NCI-H146 treated with DMSO at 0.1 percent for 48 hours (cell line): Measurements from ENCODE around the gene STARD6.
"Not testable (repeated sequence)": the region's sequence is repeated elsewhere in the genome, so short reads cannot be mapped to it uniquely, and the experiment has no call there.

ENCODE experiments used
- DNase-seq: peaks from one replicate; lab custom pipeline; 2025; ENCODE audit not compliant: unreplicated experiment; lab: John Stamatoyannopoulos, UW

The STARD6 gene

GRCh38 chr18:54357660-54358494 lies at the start of gene STARD6, which contains the start of gene C18orf54:
STARD6 (minus strand) TSS chr18:54357858; CDS start chr18:54354573, 3,285 bp downstream.
C18orf54 (plus strand) TSS chr18:54357906; CDS start chr18:54360573, 2,667 bp downstream.
- DNase-seq, result peak; percentile 94

DNA sequence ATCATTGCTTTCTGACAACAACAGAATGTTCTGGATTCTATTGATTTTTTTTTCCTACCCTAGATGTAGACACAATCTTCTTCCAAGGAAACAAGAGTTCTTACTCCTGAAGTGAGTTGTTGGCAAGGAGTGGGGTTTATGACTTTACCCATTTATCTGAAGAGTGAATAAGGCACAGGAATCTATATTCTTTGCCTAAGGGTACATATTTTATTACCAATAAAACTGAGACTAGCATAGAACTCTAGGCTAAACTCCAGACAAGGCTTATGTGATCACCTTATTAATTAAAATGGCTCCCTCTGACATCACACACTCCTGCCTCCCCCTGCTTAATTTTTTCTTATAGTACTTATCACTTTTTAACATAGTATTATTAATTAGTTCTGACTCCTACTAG lies 47.6 kb upstream of the STARD6 start:
- no peak for DNase-seq

DNA sequence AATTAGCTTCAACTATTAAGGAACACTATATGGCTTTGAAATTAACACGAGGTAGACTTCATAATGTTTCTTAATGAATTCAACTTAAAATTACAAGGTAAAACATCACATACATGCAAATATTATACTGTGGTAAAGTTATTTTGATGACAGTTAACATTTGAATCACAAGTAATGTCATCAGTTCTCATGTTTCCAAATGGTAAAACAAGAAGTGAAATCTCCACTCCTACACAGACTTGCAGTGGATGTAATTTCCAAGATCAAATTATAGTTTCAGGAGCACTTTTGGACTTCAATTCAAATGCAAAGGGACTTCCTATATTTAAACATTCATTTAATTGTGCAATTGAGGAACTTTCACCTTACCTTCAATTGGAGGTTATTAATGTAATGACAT lies 39.1 kb upstream of the STARD6 start:
- no peak for DNase-seq

DNA sequence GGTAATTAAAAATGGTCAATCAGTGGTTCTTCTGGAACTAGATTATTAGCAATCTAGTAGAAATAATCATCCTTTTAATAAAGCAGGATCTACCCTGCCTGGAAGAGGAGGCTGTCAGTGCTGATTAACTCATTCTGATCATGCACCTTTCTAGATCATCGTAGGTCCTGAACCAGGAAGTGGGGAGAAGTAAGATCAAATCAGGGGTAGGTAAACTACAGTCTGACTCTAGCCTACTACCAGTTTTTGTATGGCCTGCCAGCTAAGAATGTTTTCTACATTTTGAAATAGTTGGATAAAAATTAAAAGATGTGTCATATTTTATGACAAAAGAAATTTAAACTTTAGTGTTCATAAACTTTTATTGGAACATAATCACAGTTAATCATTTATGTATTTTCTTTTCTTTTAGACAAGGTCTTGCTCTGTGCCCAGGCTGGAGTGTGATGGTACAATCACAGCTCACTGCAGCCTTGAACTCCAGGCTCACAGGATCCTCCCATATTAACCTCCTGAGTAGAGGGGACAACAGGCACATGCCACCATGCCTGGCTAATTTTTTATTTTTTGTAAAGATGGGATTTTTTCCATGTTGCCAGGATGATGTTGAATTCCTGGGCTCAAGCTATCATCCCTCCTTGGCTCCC lies 36.1 kb upstream of the STARD6 start:
- DNase-seq, result no peak

DNA sequence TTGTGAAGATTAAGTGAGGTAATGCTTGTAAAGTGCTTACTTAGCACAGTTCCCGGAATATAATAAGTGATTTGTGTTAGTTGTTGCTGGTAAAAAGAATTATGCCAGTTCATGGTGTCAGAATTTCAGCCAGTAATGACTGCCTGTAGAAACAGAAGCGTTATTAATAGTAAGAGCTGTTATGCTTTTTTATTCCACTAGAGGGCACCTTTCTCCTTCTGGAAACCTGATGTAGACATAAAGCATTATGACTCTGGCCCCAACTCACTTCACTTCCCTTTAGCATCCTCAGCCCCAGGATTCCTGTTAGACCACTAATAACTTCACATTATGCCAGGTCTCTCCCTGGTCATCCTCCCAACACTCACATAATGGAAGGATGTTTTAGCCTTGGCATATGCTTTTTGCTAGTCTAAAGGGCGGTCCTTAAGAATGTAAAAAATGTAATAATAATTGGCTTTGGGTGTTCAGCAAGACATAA lies 34.9 kb upstream of the STARD6 start:
- DNase-seq, result peak; percentile 81

- DNase-seq, result no peak
These were observed 33.2 kb upstream of the STARD6 start for GRCh38 chr18:54390838-54391237.

- DNase-seq, result no peak
These were observed 31.5 kb upstream of the STARD6 start for GRCh38 chr18:54389143-54389505.

DNA sequence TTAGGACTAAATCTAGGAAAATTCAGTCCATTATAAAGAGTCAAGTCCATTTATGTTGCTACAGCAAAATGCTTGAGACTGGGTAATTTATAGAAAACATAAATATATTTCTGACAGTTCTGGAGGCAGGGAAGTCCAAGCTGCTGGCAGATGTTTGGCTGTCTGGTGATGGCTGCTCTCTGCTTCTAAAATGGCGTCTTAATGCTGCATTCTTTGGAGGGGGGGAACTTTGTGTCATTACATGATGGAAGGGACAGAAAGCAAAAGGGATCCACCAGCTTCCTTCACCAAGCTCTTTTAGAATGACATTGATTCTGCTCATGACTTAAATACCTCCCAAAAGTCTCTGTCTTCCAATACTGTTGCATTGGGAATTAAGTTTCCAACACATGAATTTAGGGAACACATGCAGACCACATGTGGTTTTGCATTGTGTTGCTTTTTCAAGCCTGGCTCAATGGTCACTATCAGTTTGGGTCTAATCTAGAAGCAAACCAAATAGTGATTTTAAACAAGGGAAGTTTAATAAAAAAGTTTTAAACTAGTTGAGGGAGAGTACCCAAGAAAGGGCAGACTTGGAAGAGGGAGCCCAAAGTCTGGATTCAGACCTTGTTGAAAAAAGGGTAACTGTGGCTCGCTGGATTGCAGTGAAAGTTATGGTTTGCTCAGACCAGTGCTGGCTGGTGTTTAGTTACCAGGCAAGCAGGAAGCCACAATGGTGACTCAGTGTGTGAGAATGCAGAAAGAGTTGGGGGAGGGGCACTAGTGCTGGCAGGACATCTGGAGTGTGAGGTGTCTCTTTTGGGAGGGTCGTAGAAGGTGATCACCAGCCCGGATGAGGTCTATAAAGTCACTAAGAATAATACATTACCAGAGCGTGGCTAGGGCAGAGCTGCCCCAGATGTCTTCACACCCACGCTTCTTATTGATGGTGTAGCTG lies 30.8 kb upstream of the STARD6 start:
- no peak for DNase-seq

- no peak for DNase-seq
These were observed 30.0 kb upstream of the STARD6 start for GRCh38 chr18:54387631-54388030.

DNA sequence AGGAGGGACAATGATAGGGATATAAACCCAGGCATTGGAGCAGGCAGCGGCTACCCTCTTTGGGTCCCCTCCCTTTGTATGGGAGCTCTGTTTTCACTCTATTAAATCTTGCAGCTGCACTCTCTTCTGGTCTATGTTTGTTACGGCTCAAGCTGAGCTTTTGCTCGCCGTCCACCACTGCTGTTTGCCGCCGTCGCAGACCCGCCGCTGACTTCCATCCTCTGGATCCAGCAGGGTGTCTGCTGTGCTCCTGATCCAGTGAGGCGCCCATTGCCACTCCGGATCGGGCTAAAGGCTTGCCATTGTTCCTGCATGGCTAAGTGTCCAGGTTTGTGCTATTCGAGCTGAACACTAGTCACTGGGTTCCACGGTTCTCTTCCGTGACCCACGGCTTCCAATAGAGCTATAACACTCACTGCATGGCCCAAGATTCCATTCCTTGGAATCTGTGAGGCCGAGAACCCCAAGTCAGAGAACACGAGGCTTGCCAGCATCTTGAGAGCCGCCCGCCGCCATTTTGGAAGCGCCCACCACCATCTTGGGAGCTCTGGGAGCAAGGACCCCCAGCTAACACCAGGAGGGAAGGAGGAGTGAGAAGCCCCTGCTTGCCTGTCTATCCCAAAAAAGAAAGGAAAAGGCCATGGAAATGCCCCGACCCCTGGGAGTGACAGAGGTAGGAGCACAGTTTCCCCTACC lies 29.3 kb upstream of the STARD6 start:
- not testable (repeated sequence) for DNase-seq

GRCh38 chr18:54386043-54386442 lies 28.4 kb upstream of the STARD6 start:
- DNase-seq, result no peak

- DNase-seq, result no peak
These were observed 25.1 kb upstream of the STARD6 start for GRCh38 chr18:54382733-54383252.

DNA sequence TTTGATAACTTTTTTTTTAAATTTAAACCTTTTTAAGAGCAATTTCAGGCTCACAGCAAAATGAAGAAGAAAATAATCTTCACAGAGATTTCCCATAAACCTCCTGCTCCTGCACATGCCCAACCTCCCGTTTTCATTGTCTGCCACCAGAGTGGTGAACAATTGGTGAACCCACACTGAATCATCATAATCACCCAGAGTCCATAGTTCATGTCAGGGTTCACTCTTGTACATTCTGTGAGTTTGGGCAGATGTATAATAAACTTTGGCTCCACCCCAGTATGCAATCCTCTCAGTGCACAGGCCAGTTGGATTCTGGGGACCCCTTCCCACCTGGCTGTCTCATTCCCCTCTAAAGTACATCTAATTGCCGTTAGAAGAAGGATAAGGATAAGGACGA lies 24.4 kb upstream of the STARD6 start:
- DNase-seq, result no peak

DNA sequence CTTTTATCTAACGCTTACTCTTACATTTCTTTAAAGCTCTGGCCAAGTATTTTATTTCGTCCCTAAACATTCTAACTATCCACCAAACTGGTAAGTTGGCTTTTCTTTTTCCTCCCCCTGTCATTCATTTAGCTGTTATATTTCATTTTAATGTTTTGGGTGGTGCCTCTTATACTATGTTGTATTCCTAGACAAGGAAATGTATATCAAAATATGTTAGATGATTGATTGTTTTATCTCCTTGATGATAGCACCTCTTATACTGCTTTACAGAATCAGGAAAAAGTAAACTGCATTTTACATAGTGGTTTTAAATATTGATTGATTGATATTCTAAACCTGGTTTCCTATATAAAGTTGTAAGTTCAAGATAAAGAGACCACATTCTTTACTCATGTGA lies 24.0 kb upstream of the STARD6 start:
- DNase-seq, result no peak

DNA sequence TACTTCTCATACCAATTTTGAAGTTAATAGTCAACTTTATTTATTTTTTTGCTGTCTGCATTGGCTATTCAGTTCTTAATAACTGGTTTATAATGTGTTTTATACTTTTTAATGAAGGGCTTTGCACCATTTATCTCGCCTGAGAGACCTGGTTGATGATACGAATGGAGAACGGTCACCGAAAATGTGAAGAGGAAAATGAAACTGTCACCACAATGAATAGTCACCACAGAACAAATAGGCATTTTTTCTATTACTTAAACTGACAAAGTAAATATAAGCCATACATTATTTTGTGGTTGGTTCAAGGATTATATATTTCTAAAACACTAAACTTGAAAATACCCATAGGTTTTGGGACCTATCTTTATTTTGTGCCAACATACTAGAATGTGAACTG lies 20.4 kb upstream of the STARD6 start:
- no peak for DNase-seq

- DNase-seq, result no peak
These were observed 2.7 kb upstream of the STARD6 start for GRCh38 chr18:54360406-54360805.

GRCh38 chr18:54359233-54359632 lies 1.6 kb upstream of the STARD6 start:
- no peak for DNase-seq

GRCh38 chr18:54358495-54359040 lies 910 bp upstream of the STARD6 start:
- no peak for DNase-seq

DNA sequence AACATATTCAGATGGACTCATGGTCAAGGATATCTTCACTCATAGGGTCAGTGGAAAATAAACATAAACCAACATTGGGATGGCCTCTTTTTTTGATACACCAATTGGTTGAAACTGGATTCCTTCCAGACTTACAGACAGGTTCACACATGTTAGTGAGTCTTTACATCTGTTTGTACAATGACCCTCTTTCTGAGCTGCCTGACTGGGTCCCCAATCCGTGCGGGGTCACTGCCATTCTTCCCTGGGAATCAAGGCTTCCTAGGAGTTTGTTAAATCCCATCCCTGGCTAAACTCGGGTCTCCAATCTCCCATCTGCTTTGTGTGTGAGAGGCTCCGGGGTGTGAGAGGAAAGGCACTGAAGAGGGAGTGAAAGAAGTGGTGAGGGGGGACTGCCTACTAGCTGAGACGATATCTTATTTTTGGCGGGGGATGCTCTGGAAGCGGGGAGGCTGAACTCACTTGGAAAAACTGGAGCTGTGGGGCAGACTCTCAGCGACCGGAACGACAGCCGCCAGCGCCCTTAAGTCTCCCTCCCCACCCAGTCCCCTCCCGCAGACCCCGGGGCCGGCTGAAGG lies 487 bp downstream of the STARD6 start:
- DNase-seq, result peak; percentile 72

DNA sequence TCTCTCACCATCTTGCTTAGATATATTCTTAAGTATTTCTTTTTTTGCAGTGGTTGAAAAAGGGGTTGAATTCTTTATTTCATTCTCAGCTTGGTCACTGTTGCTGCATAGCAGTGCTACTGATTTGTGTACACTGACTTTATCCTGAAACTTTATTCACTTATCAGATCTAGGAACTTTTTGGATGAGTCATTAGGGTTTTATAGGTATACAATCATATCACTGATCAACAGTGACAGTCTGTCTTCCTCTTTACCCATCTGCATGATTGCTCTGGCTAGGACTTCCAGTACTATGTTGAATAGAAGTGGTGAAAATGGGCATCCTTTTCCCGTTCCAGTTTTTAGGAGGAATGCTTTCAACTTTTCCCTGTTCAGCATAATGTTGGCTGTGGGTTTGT lies 6.5 kb downstream of the STARD6 start:
- no peak for DNase-seq
